SK-N-SH treated with all-trans-retinoic acid at 6 μM for 48 hours (cell line): Measurements from ENCODE around the gene BIN2.

ENCODE experiments used
- ARNTL ChIP-seq: fragments of 450-650 bp; formaldehyde crosslinking; IDR thresholded peaks from 2 replicates; pipeline ENCODE4 v1.5.0; 2020; ENCODE audit warnings: low read depth, mild to moderate bottlenecking, moderate library complexity, borderline replicate concordance
- BACH2 ChIP-seq: fragments of 250-450 bp; sonication (Bioruptor Pico); IDR thresholded peaks from 2 replicates; pipeline ENCODE4 v1.9.0; 2021; ENCODE audit warnings: mild to moderate bottlenecking, borderline replicate concordance
- CREB5 ChIP-seq: fragments of 250-450 bp; sonication (Bioruptor Pico); IDR thresholded peaks from 2 replicates; pipeline ENCODE4 v1.5.1; 2020; ENCODE audit warnings: low read depth, mild to moderate bottlenecking, moderate library complexity
- CSDC2 ChIP-seq: fragments of 250-450 bp; sonication (Bioruptor Pico); IDR thresholded peaks from 2 replicates; pipeline ENCODE4 v1.5.0; 2020; ENCODE audit warnings: mild to moderate bottlenecking, moderate library complexity
- CSRNP3 ChIP-seq: fragments of 250-450 bp; sonication (Bioruptor Pico); IDR thresholded peaks from 2 replicates; pipeline ENCODE4 v1.5.1; 2021; ENCODE audit warnings: mild to moderate bottlenecking, moderate library complexity
- PATZ1 ChIP-seq: fragments of 250-450 bp; sonication (Bioruptor Pico); IDR thresholded peaks from 2 replicates; pipeline ENCODE4 v1.8.0; 2020; ENCODE audit warnings: mild to moderate bottlenecking, moderate library complexity, borderline replicate concordance
- POU6F1 ChIP-seq: fragments of 250-450 bp; sonication (Bioruptor Pico); IDR thresholded peaks from 2 replicates; pipeline ENCODE4 v1.8.0; 2021; ENCODE audit warnings: low read depth, mild to moderate bottlenecking, moderate library complexity, borderline replicate concordance
- TCF4 ChIP-seq: fragments of 250-450 bp; sonication (Bioruptor Pico); IDR thresholded peaks from 2 replicates; pipeline ENCODE4 v1.8.0; 2021; ENCODE audit warnings: mild to moderate bottlenecking, moderate library complexity, borderline replicate concordance
- TOX ChIP-seq: fragments of 250-450 bp; sonication (Bioruptor Pico); IDR thresholded peaks from 2 replicates; pipeline ENCODE4 v1.8.0; 2021; ENCODE audit warnings: mild to moderate bottlenecking, moderate library complexity, borderline replicate concordance
- ZC3H10 ChIP-seq: fragments of 250-450 bp; sonication (Bioruptor Pico); IDR thresholded peaks from 2 replicates; pipeline ENCODE4 v1.5.1; 2021; ENCODE audit warnings: mild to moderate bottlenecking, moderate library complexity
- ZFP30 ChIP-seq: fragments of 450-650 bp; formaldehyde crosslinking; IDR thresholded peaks from 2 replicates; pipeline ENCODE4 v1.5.0; 2022; ENCODE audit warnings: mild to moderate bottlenecking, moderate library complexity
- ZNF565 ChIP-seq: fragments of 450-650 bp; formaldehyde crosslinking; conservative IDR thresholded peaks from 2 replicates; pipeline ENCODE4 v1.5.0; 2020; ENCODE audit warnings: low read depth, mild to moderate bottlenecking, moderate library complexity
- ZNF8 ChIP-seq: fragments of 450-650 bp; formaldehyde crosslinking; IDR thresholded peaks from 2 replicates; pipeline ENCODE4 v1.5.0; 2020; ENCODE audit warnings: mild to moderate bottlenecking, moderate library complexity

GRCh38 chr12:51320695-51321320, 3.2 kb downstream of the BIN2 start:
- TF ChIP-seq POU6F1 (no peak), ZC3H10 (no peak), ZNF8 (CRISPR knock-in tag) (no peak), BACH2 (CRISPR knock-in tag) (no peak), PATZ1 (no peak), CREB5 (CRISPR knock-in tag) (no peak), TOX (CRISPR knock-in tag) (no peak), TCF4 (CRISPR knock-in tag) (no peak), CSRNP3 (CRISPR knock-in tag) (no peak), ARNTL (no peak), ZFP30 (CRISPR knock-in tag) (no peak), CSDC2 (CRISPR knock-in tag) (no peak), ZNF565 (no peak)
